22Rv1 (cell line): ENCODE results near the gene THSD8.
A peak's percentile ranks its signal among the peaks of the same experiment; 100 is the strongest.

Experiments used
- H3K27ac ChIP-seq: fragments of 450-650 bp; 2 replicates; pipeline ENCODE4 v1.5.1; 2017
- CTCF ChIP-seq: fragments of 450-650 bp; IDR thresholded peaks from 2 replicates; pipeline ENCODE4 v1.5.1; 2017; ENCODE audit warnings: mild to moderate bottlenecking
- ZFX ChIP-seq: fragments of 450-650 bp; IDR thresholded peaks from 2 replicates; pipeline ENCODE4 v1.6.1; 2017; ENCODE audit warnings: antibody characterized with exemption, borderline replicate concordance

THSD8 gene

DNA sequence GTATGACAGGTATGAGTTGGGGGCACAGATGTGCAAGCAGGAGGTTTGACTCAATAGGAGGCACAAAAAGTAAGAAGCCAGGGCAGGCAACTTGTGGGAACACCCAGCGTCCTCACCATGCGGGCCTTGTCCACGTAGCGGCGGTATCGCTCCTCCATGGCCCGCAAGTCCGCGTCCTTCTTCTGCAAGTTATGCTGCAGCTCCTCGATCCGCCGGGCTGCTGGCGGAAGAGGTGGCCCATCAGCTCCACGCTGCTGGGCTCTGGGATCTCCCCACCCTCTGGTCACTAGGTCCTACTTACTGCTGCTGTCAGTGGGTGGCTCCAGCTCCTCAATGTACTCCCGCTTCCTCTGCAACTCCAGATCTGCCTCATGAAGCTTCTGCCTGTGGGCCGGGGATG, 37.2 kb upstream of the THSD8 start:
- no peak overlapping the region for H3K27ac ChIP-seq
- no peak for TF ChIP-seq ZFX
- TF ChIP-seq CTCF, result no peak

- TF ChIP-seq CTCF (peak; percentile 98), ZFX (no peak)
- H3K27ac ChIP-seq, result peak overlapping the region; percentile 60
Measured at GRCh38 chr19:12766051-12766521, 35.8 kb upstream of the THSD8 start.

DNA sequence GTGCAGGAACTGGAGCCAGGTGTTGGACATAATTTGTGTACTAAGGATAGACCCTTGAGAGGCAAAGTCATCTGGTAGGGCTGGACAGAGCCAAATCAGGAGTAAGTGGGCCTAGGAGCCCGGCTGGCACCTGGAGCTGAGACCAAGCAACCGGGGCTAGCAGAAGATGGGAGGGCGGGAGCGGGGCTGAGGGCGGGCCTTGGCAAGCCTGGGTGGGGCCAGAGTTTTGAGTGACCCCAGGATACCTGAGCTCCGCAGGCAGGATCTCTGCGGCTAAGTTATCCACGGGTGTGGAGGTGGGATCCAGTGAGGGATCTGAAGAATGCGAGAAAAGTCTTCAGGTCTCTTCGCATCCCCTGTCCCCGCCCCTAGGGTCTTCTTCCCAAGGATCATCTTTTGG, 34.7 kb upstream of the THSD8 start:
- H3K27ac ChIP-seq, result peak overlapping the region; percentile 60; the same call in 1 of the 2 replicates

DNA sequence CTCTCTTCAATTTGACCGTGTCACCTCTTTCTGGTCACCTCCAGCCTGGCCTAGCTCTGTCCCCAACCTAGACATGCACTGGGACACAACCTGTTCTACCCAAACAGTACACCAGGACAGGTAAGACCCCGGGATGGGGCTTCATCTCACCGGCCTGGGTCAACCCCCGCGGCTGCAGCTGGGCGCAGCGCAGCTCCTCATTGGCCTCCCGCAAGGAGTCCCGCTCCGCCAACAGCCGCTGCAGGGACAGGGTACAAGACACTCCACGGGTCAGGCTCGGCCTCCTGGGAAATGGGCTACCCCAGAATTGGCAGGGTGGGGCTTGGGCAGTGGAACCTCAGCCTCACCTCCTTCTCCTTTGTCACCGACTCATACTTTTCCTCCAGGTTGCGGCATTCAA, 34.2 kb upstream of the THSD8 start:
- TF ChIP-seq ZFX (no peak), CTCF (no peak)

More for the DNA sequence above, 34.7 kb upstream of the THSD8 start:
- no peak for TF ChIP-seq CTCF
- TF ChIP-seq ZFX, result no peak

DNA sequence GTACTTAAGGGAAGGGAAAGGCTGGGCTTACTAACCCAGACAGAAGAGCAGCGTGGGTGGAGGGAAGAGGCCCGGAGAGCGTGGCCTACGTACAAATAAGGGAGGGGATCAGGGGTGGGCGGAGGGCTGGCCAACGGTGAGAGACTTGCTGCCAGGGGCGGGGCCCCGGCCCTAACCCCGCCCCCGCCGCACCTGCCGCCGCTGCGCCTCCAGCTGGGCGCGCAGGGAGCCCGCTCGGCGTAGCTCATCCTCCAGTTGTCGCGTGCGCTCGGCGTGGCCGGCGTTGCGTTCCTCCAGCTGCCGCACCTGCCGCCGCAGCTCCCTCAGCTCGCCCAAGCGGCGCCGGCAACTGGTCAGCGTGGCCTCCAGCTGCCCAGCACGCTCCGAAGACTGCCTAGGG, 32.2 kb upstream of the THSD8 start:
- H3K27ac ChIP-seq, result no peak overlapping the region
- TF ChIP-seq ZFX, result no peak
- TF ChIP-seq CTCF, result no peak

More for the DNA sequence above, 34.2 kb upstream of the THSD8 start:
- H3K27ac ChIP-seq, result no peak overlapping the region

GRCh38 chr19:12770922-12771321, 30.9 kb upstream of the THSD8 start:
- TF ChIP-seq CTCF, result no peak
- TF ChIP-seq ZFX, result no peak
- H3K27ac ChIP-seq, result no peak overlapping the region

- TF ChIP-seq ZFX (no peak), CTCF (no peak)
- H3K27ac ChIP-seq, result peak overlapping the region; percentile 95; the same call in 1 of the 2 replicates
Measured at GRCh38 chr19:12772323-12772722, 29.5 kb upstream of the THSD8 start.
